A549 treated with AZD9567 at 1 μM for 4 hours (cell line): ENCODE results near the gene PRAMEF26. TPM values are rescaled to one million over a fixed set of nuclear protein-coding genes. Genes with fewer than 3 reads are reported as not detected.

Experiments used
- total RNA-seq: library from RNA; stranded (reverse); fragments of 200-300 nt; extraction: Qiagen RNA extraction; gene quantifications from 5 replicates; pipeline ENCODE4 v1.2.3, GENCODE V29; 2022; ENCODE audit not compliant: insufficient read depth

Gene PRAMEF26
- total RNA-seq, result not detected in 5 replicates

GRCh38 chr1:13155909-13156308 lies at the start of gene PRAMEF26:
PRAMEF26 (minus strand) TSS chr1:13156009; CDS start chr1:13153095, 2,914 bp downstream.

DNA sequence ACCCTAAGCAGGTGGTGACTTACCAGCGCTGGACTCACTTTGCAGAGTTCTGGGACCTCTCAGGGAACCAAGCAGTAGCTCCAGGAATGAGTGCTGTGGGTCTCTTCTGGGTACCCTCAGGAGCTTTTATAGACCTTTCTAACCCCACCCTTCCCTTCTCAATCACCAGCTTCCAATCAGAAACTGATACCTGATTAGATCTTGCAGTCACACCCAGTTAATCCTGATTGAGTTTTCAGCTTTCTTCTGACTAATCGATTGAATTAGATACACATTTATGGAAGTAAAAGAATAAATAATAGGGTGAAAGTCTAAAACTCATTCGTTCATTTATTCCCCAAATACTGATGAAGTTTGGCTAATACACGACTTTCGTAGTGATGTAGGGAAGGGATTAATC lies 45.5 kb upstream of the PRAMEF26 start, which contains the start of gene PRAMEF13:
Gene PRAMEF13, minus strand, starts transcription at position 101 of the 400 bp plus-strand sequence. CDS start 1,820 bp downstream, outside the sequence.

DNA sequence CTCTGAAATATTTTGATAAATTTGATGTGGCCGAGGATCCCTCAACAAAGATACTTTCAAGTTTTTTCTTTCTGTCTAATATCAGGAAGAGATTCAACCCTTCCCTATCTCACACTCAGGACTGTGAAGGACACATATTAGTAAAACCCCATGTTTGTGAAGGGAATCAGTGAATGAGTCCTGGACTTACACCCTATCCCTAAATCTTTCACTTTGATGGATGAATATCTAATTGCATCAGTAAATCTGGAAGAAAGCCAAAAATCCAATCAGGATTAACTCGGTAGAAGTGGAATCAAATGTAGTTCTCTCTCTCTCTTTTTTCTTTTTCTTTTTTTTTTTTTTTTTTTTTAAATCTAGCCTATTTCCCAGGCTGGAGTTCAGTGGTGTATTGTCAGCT lies 15.7 kb upstream of the PRAMEF26 start, which contains the start of gene PRAMEF9:
Gene PRAMEF9, plus strand, starts transcription at position 301 of the 400 bp plus-strand sequence. CDS start 3,433 bp downstream, outside the sequence.

DNA sequence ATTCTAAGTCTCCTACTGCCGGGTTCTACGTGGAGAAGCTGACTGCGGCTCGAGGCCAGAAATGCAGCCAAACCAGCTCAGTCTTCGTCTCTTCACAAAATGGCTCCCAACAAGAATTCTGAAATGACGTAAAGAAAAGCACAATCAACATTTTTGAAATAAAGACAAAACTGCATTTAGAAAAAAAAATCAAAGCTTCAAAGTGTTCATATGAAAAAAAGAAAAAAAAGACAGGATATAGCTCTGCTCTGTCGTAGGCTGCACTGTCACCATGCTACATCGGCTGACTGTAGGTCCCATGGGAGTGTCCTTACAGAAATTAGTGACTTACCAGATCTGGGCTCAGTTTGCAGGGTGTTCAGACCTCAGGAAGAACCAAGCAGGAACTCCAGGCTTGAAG lies 9.7 kb upstream of the PRAMEF26 start, which contains the start of gene HNRNPCL4:
Gene HNRNPCL4, minus strand, starts transcription at position 101 of the 400 bp plus-strand sequence. CDS start 164 bp downstream, outside the sequence.

GRCh38 chr1:13116754-13117153 lies 39.1 kb downstream of the PRAMEF26 start, which contains the start of gene HNRNPCL2:
HNRNPCL2 (minus strand) TSS chr1:13116854; CDS start chr1:13116400, 454 bp downstream.

Other genes starting within 250 kb of the PRAMEF26 start
- 0.05 TPM in 1 of 5 replicates, not detected in the others for gene PRAMEF7, start 239.4 kb downstream of the PRAMEF26 start, total RNA-seq
- not detected in 5 replicates for gene PRAMEF6, start 208.4 kb downstream of the PRAMEF26 start, total RNA-seq
- gene PRAMEF27, start 99.4 kb downstream of the PRAMEF26 start, total RNA-seq, result not detected in 5 replicates
- gene HNRNPCL3, start 95.2 kb downstream of the PRAMEF26 start, total RNA-seq, result not detected in 5 replicates
- gene PRAMEF25, start 85.2 kb downstream of the PRAMEF26 start, total RNA-seq, result not detected in 5 replicates
- gene HNRNPCL2, start 39.2 kb downstream of the PRAMEF26 start, total RNA-seq, result not detected in 5 replicates
- gene HNRNPCL4, start 9.6 kb upstream of the PRAMEF26 start, total RNA-seq, result not detected in 5 replicates
- gene PRAMEF9, start 15.8 kb upstream of the PRAMEF26 start, total RNA-seq, result not detected in 5 replicates
- not detected in 5 replicates for gene PRAMEF13, start 45.4 kb upstream of the PRAMEF26 start, total RNA-seq
- gene PRAMEF18, start 70.1 kb upstream of the PRAMEF26 start, total RNA-seq, result not detected in 5 replicates
- not detected in 5 replicates for gene PRAMEF5, start 98.2 kb upstream of the PRAMEF26 start, total RNA-seq
- gene PRAMEF8, start 129.1 kb upstream of the PRAMEF26 start, total RNA-seq, result not detected in 5 replicates
- gene PRAMEF33, start 147.5 kb upstream of the PRAMEF26 start, total RNA-seq, result not detected in 5 replicates
- not detected in 5 replicates for gene PRAMEF15, start 159.6 kb upstream of the PRAMEF26 start, total RNA-seq
- gene PRAMEF14, start 191.1 kb upstream of the PRAMEF26 start, total RNA-seq, result not detected in 5 replicates
- gene PRAMEF19, start 215.9 kb upstream of the PRAMEF26 start, total RNA-seq, result not detected in 5 replicates
- not detected in 5 replicates for gene PRAMEF17, start 233.6 kb upstream of the PRAMEF26 start, total RNA-seq